ENCODE results near the gene NEDD4L.

The NEDD4L gene

DNA sequence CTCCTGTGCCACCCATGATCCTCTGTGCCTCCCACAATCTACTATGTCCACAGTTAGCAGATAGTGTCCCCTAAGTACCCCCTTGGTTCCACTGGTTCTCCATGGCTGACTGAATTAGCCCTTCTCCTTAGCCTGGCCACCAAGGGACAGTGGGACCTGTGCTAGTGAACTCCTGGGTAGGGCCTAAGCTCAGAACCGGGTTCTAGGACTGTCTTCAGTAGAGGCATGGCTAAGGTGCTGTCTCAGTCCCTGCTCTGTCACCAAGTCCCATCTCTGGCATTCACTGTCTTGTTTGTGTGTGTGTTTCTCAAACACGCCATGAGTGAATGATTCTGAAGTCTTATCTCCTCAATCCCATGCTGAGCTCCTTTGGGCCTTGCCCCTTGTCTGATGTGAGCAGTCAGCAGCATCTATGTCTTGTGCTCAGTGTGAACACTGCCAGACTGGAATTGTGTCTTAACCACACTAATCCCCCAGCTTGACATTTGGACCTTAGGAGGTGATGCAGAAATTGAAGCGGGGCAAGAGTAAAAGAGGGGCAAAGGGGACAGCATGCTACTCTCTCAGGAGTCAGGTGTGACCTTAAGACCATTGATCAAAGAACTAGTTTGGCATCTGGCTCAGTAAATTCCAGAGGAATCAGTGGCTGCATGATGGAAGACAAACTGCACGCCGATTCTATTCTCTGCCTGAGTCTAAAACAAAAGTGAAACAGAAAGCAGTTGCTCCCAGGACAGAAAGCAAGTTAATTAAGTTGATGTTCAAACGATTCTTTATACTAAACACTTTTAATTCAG is 394.3 kb downstream of the NEDD4L start:
- no peaks in the 10 kb centered on the region for H3K27me3 ChIP-seq (ENCODE audit: insufficient read depth, low read length)
- H4K91ac ChIP-seq (ENCODE audit: low read depth, low read length) = no peak overlapping the region
- H3K27ac ChIP-seq (ENCODE audit: low read depth, low read length) = no peak overlapping the region
- no peak overlapping the region for H3K4me3 ChIP-seq (ENCODE audit: low read depth, low read length)
- WGBS (ENCODE audit: extremely low coverage, insufficient coverage, insufficient read length) = no CpG with 5 or more reads among the region's 6 CpGs
- H3K4me1 ChIP-seq (ENCODE audit: control insufficient read depth in 1 of 2, insufficient read depth in 2 of 2, low read length in 2 of 2) = no peaks in the 10 kb centered on the region
- H3K4me2 ChIP-seq (ENCODE audit: low read length) = no peak overlapping the region
- no peak overlapping the region for H2AFZ ChIP-seq (ENCODE audit: insufficient read depth, low read length, poor library complexity)
- no peak overlapping the region for H2BK5ac ChIP-seq (ENCODE audit: low read depth, low read length, poor library complexity)
- H4K12ac ChIP-seq (ENCODE audit: low read depth, low read length) = no peak overlapping the region
- H3K79me1 ChIP-seq (ENCODE audit: low read length) = no peaks in the 10 kb centered on the region
- no peak overlapping the region for H3K14ac ChIP-seq (ENCODE audit: low read length)
- H2BK12ac ChIP-seq (ENCODE audit: low read length) = no peak overlapping the region
- no peak overlapping the region for H3K18ac ChIP-seq (ENCODE audit: low read length)
- H3K23ac ChIP-seq (ENCODE audit: low read length) = no peak overlapping the region
- no peak overlapping the region for H2BK120ac ChIP-seq (ENCODE audit: insufficient read depth, low read length, poor library complexity)
- no peak overlapping the region for H2AK5ac ChIP-seq (ENCODE audit: low read length)
- no peaks in the 10 kb centered on the region for H3K9me3 ChIP-seq (ENCODE audit: insufficient read depth, low read depth, low read length)
- no peaks in the 10 kb centered on the region for H3K79me2 ChIP-seq (ENCODE audit: control insufficient read depth, insufficient read depth, low read length, poor library complexity)
- no peak overlapping the region for H3K9ac ChIP-seq (ENCODE audit: low read length)
- no peak overlapping the region for H3K4ac ChIP-seq (ENCODE audit: low read depth, low read length)
- H4K8ac ChIP-seq (ENCODE audit: low read depth, low read length) = no peak overlapping the region
- H3K36me3 ChIP-seq (ENCODE audit: control insufficient read depth in 1 of 2, insufficient read depth in 2 of 2, low read length in 2 of 2) = no peaks in the 10 kb centered on the region
- no peak for DNase-seq

DNA sequence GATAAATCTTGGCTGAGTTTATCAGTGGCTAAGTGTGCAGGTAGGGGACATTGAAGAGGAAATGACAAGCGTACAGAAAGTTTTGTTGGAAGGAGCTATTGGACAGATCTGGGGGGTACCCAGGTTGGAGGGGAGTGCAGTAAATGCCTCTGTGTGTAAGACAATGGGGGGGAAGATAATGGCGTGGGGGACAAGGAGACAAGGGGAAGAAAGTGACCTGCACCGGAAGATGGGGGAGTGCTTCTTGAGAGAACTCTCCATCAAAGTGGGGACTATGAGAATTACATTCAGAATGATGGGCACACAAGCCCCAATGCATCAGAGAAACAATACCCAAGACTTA is 394.9 kb downstream of the NEDD4L start:
- Histone ChIP-seq H4K12ac (ENCODE audit: low read depth, low read length) (no peak overlapping the region), H3K9me3 (ENCODE audit: insufficient read depth, low read depth, low read length) (no peaks in the 10 kb centered on the region), H3K4me2 (ENCODE audit: low read length) (no peak overlapping the region), H3K4me1 (ENCODE audit: control insufficient read depth in 1 of 2, insufficient read depth in 2 of 2, low read length in 2 of 2) (no peaks in the 10 kb centered on the region), H2BK120ac (ENCODE audit: insufficient read depth, low read length, poor library complexity) (no peak overlapping the region), H2BK5ac (ENCODE audit: low read depth, low read length, poor library complexity) (no peak overlapping the region), H4K8ac (ENCODE audit: low read depth, low read length) (no peak overlapping the region), H2AFZ (ENCODE audit: insufficient read depth, low read length, poor library complexity) (no peak overlapping the region), H3K4me3 (ENCODE audit: low read depth, low read length) (no peak overlapping the region), H3K9ac (ENCODE audit: low read length) (no peak overlapping the region), H3K79me1 (ENCODE audit: low read length) (no peaks in the 10 kb centered on the region), H3K18ac (ENCODE audit: low read length) (no peak overlapping the region), H2BK12ac (ENCODE audit: low read length) (no peak overlapping the region), H3K79me2 (ENCODE audit: control insufficient read depth, insufficient read depth, low read length, poor library complexity) (no peaks in the 10 kb centered on the region), H3K14ac (ENCODE audit: low read length) (no peak overlapping the region), H2AK5ac (ENCODE audit: low read length) (no peak overlapping the region), H3K4ac (ENCODE audit: low read depth, low read length) (no peak overlapping the region), H3K27ac (ENCODE audit: low read depth, low read length) (no peak overlapping the region), H3K36me3 (ENCODE audit: control insufficient read depth in 1 of 2, insufficient read depth in 2 of 2, low read length in 2 of 2) (no peaks in the 10 kb centered on the region), H4K91ac (ENCODE audit: low read depth, low read length) (no peak overlapping the region), H3K27me3 (ENCODE audit: insufficient read depth, low read length) (no peaks in the 10 kb centered on the region), H3K23ac (ENCODE audit: low read length) (no peak overlapping the region)
- DNase-seq = no peak
- WGBS (ENCODE audit: extremely low coverage, insufficient coverage, insufficient read length) = no CpG with 5 or more reads among the region's 3 CpGs

DNA sequence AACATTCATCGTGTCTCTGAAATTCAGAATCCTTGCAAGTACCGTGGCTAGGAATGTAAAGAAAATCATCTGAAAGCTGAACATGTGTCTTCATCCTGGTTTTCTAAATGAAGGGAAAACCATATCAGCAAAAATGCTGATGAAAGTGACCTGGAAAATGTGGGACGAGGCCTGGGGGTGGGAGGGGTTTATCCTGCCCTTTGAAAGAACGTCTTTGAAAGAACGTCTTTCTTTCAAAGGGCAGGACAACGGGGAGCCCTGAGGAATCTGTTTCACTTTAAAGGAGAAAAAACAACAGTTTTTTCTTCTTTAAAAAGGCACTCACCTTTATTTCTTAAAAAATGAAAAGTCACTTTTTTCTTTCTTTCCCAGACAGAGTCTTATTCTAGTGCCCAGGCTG is 399.6 kb downstream of the NEDD4L start:
- no peak overlapping the region for H3K14ac ChIP-seq (ENCODE audit: low read length)
- no peak overlapping the region for H4K91ac ChIP-seq (ENCODE audit: low read depth, low read length)
- no peak overlapping the region for H3K9ac ChIP-seq (ENCODE audit: low read length)
- H2AK5ac ChIP-seq (ENCODE audit: low read length) = no peak overlapping the region
- H3K27ac ChIP-seq (ENCODE audit: low read depth, low read length) = no peak overlapping the region
- no peak overlapping the region for H3K18ac ChIP-seq (ENCODE audit: low read length)
- no peak overlapping the region for H3K4me2 ChIP-seq (ENCODE audit: low read length)
- no peaks in the 10 kb centered on the region for H3K79me2 ChIP-seq (ENCODE audit: control insufficient read depth, insufficient read depth, low read length, poor library complexity)
- no peak overlapping the region for H4K12ac ChIP-seq (ENCODE audit: low read depth, low read length)
- H2AFZ ChIP-seq (ENCODE audit: insufficient read depth, low read length, poor library complexity) = no peak overlapping the region
- H2BK120ac ChIP-seq (ENCODE audit: insufficient read depth, low read length, poor library complexity) = no peak overlapping the region
- H3K4me3 ChIP-seq (ENCODE audit: low read depth, low read length) = no peak overlapping the region
- H3K4ac ChIP-seq (ENCODE audit: low read depth, low read length) = no peak overlapping the region
- H3K79me1 ChIP-seq (ENCODE audit: low read length) = no peaks in the 10 kb centered on the region
- H3K9me3 ChIP-seq (ENCODE audit: insufficient read depth, low read depth, low read length) = no peaks in the 10 kb centered on the region
- no peaks in the 10 kb centered on the region for H3K27me3 ChIP-seq (ENCODE audit: insufficient read depth, low read length)
- no CpG with 5 or more reads among the region's 6 CpGs for WGBS (ENCODE audit: extremely low coverage, insufficient coverage, insufficient read length)
- no peak overlapping the region for H3K23ac ChIP-seq (ENCODE audit: low read length)
- no peak for DNase-seq
- H3K36me3 ChIP-seq (ENCODE audit: control insufficient read depth in 1 of 2, insufficient read depth in 2 of 2, low read length in 2 of 2) = no peaks in the 10 kb centered on the region
- peaks cover 0 to 2% of the 10 kb centered on the region in 2 experiments for H3K4me1 ChIP-seq (ENCODE audit: control insufficient read depth in 1 of 2, insufficient read depth in 2 of 2, low read length in 2 of 2)
- no peak overlapping the region for H4K8ac ChIP-seq (ENCODE audit: low read depth, low read length)
- H2BK12ac ChIP-seq (ENCODE audit: low read length) = no peak overlapping the region
- H2BK5ac ChIP-seq (ENCODE audit: low read depth, low read length, poor library complexity) = no peak overlapping the region

DNA sequence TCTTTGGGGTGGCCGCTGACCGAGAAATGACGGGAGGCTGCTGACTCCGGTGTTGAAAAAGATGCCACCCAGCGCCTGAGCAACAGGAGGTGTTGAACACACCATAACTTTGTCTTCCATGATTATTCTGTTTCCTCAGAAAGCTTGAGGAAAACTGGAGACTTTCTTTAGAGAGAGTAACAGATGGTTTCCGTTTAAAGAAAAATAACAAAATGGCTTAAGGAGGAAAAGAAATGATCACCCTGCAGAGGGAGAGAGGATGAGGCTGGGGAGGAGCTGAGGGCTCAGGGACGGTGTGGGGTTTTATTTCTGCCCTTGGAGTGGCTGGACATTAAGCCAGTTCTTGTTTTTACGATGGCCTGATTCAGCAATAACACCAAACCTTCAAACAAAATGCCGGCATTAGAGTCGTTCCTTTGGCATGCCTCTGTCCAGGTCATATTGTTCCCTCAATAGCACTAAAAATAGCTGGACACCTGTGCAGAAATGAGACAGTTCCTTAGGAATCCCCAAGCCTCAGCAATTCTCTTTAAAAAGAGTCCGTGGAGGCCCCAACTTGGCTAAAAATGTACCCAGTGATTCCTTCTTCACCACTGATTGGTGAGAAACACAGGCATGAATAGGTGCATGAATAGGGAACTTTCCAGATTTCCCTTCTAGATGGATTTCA is 402.5 kb downstream of the NEDD4L start:
- Histone ChIP-seq H3K18ac (ENCODE audit: low read length) (no peak overlapping the region), H2BK12ac (ENCODE audit: low read length) (no peak overlapping the region), H3K79me2 (ENCODE audit: control insufficient read depth, insufficient read depth, low read length, poor library complexity) (no peaks in the 10 kb centered on the region), H3K27me3 (ENCODE audit: insufficient read depth, low read length) (no peaks in the 10 kb centered on the region), H3K14ac (ENCODE audit: low read length) (no peak overlapping the region), H2BK5ac (ENCODE audit: low read depth, low read length, poor library complexity) (no peak overlapping the region), H3K4me2 (ENCODE audit: low read length) (no peak overlapping the region), H2AK5ac (ENCODE audit: low read length) (no peak overlapping the region), H2BK120ac (ENCODE audit: insufficient read depth, low read length, poor library complexity) (no peak overlapping the region), H3K36me3 (ENCODE audit: control insufficient read depth in 1 of 2, insufficient read depth in 2 of 2, low read length in 2 of 2) (no peaks in the 10 kb centered on the region), H4K8ac (ENCODE audit: low read depth, low read length) (no peak overlapping the region), H3K4ac (ENCODE audit: low read depth, low read length) (no peak overlapping the region), H3K27ac (ENCODE audit: low read depth, low read length) (no peak overlapping the region), H3K4me1 (ENCODE audit: control insufficient read depth in 1 of 2, insufficient read depth in 2 of 2, low read length in 2 of 2) (peaks cover 0 to 2% of the 10 kb centered on the region in 2 experiments), H3K9me3 (ENCODE audit: insufficient read depth, low read depth, low read length) (no peaks in the 10 kb centered on the region), H3K9ac (ENCODE audit: low read length) (no peak overlapping the region), H3K23ac (ENCODE audit: low read length) (no peak overlapping the region), H4K12ac (ENCODE audit: low read depth, low read length) (no peak overlapping the region), H4K91ac (ENCODE audit: low read depth, low read length) (no peak overlapping the region), H3K79me1 (ENCODE audit: low read length) (no peaks in the 10 kb centered on the region), H3K4me3 (ENCODE audit: low read depth, low read length) (no peak overlapping the region), H2AFZ (ENCODE audit: insufficient read depth, low read length, poor library complexity) (no peak overlapping the region)
- WGBS (ENCODE audit: extremely low coverage, insufficient coverage, insufficient read length) = no CpG with 5 or more reads among the region's 11 CpGs
- DNase-seq = no peak

Measured in trophoblast cell (in vitro differentiated cells and primary cell).